Dedifferentiated amniotic fluid mesenchymal stem cell (primary cell): ENCODE measurements around the gene ZNF689.
A peak's percentile ranks its signal among the peaks of the same experiment; 100 is the strongest.
"Not testable (repeated sequence)": the region's sequence is repeated elsewhere in the genome, so short reads cannot be mapped to it uniquely, and the experiment has no call there.

ENCODE experiments used
- DNase-seq: peaks from one replicate; pipeline ENCODE4 v3.0.0-alpha.2; 2016; ENCODE audit errors: extremely low spot score

ZNF689 gene

DNA sequence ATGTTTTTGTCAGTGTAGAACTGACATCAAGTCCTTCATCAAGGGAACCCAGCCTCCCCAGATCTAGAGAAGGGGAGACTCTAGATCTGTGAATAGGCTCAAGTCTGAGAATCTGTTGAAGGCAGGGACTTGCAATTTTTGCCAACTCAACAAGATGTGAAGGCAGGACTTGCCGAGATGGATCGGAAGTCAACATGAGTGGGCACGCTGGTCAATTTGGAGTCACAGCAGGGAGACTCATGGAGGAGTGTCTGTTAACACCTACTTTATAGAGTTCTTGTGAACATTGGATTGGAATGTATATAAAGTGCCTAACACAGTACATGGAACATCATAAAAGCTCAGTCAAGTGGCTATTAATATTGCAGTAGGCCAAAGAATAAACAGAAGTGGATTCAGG is 10.0 kb downstream of the ZNF689 start:
- no peak for DNase-seq

DNA sequence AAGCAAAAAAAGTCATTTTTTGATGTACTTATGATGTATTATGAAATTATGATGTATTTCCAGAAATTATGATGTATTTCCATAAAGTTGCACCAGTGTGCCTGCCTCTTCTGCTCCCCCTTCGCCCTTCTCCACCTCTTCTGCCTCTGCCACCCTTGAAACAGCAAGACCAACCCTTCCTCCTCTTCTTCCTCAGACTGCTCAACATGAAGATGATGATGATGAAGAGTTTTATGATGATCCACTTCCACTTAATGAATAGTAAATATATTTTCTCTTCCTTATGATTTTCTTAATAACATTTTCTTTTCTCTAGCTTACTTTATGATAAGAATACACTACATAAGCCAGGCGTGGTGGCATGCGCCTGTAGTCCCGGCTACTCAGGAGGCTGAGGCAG is 17.3 kb downstream of the ZNF689 start:
- no peak for DNase-seq

DNA sequence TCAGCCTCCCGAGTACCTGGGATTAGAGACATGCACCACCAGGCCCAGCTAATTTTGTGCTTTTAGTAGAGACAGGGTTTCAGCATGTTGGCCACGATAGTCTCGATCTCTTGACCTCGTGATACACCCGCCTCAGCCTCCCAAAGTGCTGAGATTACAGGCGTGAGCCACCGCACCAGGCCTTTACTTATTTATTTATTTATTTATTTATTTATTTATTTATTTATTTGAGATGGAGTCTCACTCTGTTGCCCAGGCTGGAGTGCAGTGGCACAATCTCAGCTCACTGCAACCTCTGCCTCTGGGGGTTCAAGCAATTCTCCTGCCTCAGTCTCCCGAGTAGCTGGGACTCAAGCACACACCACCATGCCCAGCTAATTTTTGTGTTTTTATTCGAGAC is 19.3 kb downstream of the ZNF689 start:
- not testable (repeated sequence) for DNase-seq

DNA sequence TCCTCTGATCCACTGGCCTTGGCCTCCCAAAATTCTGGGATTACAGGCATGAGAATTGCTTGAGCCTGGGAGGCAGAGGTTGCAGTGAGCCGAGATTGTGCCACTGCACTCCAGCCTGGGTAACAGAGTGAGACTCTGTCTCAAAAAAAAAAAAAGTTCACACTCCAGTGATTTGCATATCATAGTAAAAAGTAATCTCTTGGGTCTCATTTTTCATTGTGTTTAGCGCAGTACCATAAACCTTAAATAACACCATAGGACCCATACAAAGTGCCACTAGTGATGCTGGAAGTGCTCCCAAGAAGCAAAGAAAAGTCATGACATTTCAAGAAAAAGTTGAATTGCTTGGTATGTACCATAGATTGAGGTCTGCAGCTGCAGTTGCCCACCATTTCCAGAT is 20.6 kb downstream of the ZNF689 start:
- not testable (repeated sequence) for DNase-seq

DNA sequence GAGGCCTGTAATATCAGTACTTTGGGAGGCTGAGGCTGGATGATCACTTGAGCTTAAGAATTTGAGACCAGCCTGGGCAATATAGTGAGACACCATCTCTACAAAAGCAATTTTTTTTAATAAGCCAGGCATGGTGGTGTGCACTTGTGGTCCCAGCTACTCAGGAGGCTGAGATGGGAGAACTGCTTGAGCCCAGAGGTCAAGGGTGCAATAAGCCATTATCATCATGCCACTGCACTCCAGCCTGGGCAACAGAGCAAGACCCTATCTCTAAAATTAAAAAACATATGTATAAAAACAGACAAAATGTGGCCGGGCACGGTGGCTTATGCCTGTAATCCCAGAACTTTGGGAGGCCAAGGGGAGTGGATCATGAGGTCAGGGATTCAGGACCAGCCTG is 21.5 kb downstream of the ZNF689 start:
- no peak for DNase-seq

DNA sequence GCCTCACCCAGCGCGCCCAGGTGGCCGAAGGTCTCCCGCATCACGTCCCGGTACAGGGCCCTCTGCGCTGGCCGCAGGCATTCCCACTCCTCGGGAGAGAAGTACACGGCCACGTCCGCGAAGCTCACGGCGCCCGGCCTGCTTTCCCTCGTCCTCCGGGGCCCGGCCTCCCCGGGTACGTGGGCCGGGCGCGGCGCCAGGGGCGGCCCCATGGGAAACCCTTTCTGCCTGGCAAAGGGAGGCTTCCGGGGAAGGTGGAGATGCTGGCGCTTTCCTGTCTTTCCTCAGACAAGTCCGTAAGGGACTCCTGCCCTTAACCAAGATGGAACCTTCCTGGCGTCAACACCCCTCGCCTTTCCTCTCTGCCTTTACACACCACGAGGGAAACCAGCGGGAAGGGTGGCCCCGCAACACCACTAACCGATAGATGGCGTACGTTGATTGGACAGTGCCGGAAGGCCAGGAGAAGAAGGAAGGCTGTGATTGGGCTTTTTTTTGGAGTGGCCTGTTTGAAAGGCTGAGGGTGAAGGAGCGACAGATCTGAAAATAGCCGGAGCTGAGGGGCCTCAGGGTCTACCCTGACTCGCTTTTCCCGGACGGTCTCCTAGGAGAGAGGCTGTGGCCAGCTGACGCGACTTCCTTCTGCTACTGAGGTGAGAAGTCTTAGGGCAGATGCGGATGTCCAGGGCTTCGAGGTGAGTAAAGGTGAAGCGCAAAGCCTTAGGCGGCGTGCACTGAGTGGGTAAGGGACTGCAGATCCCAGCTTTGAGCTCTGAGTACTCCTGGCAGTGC is 24.6 kb downstream of the ZNF689 start, which contains the start of gene ZNF785:
Gene ZNF785, minus strand, starts transcription at position 298 of the 792 bp plus-strand sequence. Its CDS starts 86 bp downstream, at position 212.
- peak; percentile 99 for DNase-seq

DNA sequence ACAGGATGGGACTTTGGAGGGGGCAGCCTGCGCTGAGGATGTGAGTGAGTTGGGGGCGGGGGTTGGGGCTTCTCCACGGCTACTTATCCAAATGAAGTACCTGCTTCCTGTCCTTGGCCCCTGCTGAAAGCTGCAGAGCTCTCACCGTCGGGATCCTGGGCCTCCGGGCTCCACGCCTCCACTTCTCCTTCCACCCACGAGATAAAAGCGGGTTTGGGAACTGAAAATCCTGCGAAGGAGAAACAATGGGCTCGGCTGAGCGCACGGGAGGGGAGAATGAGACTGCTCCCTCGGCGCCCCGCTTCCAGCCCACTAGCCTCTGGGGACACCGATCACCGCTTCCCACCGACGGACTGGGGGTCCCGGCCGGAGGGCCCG is 25.2 kb downstream of the ZNF689 start:
- DNase-seq = no peak

DNA sequence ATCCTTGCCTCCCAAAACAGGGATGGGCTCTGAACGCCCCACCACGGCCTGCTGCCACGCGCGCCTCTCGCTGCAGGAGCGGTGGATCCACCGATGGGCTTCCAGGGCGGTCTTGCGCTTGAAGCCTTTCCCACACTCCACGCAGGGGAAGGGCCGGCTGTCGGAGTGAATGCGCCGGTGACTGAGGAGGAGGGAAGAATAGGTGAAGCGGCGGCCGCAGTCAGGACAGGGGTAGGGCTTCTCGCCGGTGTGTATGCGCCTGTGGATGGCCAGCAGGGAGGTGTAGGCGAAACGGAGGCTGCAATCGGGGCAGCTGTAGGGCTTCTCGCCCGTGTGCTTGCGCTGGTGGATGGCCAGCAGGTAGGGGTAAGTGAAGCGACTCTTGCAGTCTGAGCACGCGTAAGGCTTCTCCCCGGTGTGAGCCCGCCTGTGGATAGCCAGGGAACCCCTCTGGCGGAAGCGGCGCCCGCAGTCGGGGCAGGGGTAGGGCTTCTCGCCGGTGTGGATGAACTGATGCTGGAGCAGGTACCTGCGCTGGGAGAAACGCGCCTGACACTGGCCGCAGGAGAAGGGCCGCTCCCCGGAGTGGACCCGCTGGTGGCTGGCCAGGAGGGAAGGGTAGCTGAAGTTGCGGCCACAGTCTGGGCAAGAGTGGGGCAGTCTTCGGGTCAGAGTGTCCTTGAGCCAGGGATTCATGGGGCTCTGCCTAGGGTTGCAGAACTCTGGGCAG is 27.4 kb downstream of the ZNF689 start:
- no peak for DNase-seq

DNA sequence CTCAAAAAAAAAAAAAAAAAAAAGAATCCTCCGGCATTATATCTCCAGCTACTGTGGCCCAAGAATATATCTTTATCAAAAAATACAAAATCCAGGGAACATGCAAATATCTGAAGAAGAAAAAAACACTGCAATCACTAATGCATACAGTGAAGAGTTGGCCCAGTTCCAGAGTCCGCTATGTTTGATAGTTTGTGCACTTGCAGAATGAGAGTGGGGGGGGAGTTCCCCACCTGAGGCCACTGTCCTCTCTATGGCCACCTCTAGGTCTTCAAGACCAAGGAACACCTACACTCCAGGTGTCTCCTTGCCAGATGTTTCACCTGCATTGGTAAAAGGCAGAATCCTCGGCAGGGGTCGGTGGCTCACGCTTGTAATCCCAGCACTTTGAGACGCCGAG is 28.7 kb downstream of the ZNF689 start:
- DNase-seq = no peak

DNA sequence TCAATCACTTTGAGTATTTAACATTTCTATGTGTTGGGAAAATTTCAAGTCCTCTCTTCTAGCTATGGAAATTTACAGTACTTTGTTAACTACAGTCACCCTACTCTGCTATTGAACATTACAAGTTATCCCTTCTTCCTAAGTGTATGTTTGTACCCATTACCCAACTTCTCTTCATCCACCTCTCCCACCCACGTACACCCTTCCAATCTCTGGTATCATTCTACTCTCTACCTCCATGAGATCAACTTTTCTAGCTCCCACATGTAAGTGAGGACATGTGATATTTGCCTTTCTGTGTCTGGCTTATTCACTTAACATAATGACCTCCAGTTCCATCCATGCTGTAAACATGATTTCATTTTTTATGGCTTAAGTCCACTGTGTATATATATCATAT is 35.5 kb downstream of the ZNF689 start:
- no peak for DNase-seq

DNA sequence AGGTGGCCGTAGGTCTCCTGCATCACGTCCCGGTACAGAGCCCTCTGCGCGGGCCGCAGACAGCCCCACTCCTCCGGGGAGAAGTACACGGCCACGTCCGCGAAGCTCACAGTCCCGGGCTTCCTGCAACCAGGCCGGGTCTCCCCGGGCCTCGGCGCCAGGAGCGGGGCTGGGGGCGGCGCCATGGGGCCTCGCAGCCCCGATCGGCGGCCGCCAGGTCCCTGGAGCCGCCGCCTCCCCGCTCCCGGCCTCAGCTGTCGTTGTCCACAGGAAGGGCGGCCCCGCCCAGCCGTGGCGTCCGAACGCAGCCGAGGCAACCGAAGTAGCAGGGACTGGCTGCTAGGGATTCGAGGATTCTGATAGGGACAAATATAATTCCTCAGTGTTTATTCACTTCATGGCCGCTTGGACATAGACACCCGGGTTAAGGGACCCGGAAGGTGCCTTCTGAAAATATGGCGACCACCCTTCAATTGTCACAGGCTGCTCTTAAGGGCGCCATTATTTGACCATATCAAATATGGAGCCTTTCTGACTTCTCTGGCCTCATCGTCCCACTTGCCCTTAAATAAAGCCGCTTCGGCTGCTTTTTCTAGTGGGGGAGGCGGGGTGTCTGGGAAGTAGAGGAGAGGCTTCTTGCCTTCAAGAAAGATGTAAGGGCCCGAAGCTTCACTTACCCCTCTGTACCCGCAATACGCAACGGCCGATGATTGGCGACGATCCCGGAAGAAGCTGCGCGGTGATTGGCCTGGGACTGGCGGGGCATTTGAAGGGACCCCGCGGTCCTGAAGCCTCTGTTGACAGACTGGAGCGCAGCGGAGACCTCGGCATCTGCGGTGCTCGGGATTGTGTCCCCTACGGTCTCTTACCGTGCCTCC is 38.5 kb downstream of the ZNF689 start, which contains the start of gene ZNF688:
Gene ZNF688, minus strand, starts transcription at position 270 of the 878 bp plus-strand sequence. Its CDS starts 85 bp downstream, at position 185.
- peak; percentile 94 for DNase-seq

DNA sequence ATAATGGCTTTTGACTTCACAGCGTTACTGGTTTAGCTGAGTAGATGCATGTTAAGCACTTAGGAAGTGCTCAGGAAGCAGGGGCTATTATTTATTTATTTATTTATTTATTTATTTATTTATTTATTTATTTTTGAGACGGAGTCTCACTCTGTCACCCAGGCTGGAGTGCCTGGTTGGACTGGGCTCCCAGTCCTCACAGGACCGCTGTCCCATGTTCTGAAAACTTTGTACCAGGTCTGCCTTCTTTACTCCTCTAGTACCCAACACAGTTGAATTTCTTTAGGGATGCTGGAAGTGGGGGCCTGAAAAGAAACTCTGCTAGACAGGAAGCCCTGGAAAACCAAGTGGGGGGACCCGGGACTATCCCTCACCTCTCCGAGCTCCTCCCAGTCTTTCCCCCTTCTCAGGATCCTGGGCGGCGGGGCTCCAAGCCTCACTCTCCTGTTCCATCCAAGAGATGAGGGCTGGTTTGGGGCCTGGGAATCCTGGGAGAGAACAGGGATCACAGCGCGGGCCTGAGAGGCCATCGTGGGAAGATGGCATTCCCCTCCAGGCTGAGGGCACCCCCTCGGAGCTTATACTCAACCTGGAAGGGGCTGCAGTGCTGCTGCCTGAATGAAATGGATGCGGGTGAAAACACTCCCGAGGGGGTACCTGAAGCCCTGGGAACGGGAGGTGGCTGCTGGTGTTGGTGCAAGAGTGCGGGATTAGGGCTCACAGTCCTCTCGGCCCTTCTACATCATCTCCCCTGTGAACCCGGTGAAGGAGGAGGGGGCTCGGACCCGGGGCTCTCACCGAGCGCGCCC is 39.3 kb downstream of the ZNF689 start:
- no peak for DNase-seq

DNA sequence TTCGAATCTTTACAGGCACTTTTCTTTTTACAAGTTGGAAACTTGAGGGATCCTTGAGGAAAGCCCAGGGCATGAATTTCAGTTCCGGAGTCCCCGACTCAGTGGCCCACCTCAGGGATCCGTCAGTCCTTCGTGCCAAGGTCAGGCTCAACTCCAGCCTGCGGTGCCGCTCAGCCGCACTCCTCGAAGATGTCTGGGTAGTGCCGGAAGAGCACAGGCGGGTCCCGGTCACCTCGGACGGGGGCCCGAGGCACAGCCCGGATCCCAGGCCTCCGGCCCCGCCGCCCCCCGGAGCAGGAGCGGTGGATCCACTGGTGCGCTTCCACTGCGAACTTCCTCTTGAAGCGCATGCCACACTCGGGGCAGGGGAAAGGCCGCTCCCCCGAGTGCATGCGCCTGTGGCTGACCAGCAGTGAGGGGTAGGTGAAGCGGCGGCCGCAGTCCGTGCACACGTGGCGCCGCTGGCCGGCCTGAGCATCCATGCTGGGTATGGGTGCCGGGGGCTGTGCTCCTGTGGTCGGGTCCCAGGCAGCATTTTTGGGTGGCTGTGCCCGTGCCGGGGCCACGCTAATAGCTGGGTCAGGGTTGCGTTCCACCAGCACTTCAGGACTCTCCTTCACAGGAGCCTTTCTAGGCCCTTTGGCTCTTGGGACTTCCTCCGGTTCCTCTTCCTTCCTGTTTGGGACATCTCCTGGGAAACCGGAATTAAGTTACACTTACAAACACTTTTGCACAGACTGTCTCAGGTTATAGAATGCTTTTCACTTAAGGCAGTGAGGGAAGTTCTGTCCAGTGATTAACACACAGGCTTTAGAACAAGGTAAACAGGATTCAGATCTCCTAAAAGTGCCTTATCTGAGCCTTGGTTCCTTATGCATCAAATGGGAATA is 40.2 kb downstream of the ZNF689 start:
- no peak for DNase-seq

DNA sequence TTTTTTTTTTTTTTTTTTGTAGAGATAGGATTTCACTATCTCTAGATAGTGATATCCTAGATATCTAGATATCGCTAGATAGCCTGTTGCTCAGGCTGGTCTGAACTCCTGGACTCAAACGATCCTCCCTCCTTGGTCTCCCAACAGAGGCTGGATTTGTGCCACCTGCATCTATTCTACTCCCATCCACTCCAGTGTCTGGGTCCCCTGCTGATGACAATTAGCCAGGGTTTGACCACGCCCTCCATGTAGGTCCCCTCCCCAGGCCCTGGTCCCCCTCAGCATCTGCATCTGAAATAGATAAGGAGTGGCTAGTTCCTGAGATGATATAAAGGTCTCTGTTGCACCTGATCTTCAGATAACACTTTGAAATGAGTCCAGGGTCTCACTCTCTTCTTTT is 40.9 kb downstream of the ZNF689 start:
- DNase-seq = no peak

DNA sequence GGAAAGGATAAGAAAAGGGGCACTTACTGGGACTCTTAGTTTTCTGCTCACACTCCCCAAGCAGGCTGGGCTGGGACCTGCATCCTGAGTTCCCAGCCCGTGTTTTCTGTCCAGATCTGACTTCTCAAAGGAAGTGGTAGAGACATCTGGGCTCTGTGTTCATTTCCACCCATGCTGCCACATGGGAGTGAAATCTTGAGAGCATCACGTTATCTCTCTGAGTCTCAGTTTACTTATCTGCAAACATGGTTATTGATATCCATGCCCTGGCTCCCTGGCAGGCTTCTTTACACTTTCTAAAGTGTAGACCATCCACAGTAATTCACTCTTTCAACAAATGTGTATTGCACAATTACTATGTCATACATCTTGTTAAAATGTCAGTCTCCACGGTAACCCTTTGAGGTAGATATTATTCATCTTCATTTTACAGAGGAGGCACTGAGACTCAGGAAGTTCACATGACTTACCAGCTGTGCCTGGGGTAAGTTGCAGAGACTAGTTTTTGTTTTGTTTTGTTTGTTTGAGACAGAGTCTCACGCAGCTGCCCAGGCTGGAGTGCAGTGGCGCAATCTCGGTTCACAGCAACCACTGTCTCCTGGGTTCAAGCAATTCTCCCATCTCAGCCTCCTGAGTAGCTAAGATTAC is 42.1 kb downstream of the ZNF689 start:
- no peak for DNase-seq

DNA sequence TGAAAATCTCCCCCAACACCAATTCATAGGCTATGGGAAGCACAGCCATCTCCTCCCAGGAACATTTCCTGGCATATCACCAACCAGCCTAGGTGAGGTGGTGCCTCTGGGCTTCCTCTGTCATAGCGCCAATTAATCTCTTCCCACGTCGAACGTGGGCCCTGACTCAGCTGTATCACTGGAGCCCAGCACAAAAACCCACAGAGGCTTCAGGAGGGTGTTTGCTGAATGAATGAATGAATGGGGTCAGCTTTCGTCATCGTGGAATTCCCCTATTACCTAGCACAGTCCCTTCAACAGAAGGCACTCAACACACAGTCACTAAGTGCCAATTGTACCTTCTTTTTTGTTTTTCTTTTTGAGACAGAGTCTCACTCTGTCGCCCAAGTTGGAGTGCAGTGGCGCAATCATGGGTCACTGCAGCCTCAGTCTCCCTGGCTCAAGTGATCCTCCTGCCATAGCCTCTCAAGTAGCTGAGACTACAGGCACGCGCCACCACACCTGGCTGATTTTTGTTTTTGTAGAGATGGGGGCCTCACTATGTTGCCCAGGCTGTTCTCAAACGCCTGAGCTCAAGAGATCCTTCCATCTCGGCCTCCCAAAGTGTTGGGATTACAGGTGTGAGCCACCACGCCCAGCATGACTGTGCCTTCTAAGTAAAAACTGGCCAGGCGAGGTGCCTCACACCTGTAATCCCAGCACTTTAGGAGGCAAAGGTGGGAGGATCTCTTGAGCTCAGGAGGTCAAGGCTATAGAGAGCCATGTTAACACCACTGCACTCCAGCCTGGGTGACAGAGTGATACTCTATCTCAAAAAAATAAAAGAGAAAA is 42.8 kb downstream of the ZNF689 start:
- DNase-seq = no peak

DNA sequence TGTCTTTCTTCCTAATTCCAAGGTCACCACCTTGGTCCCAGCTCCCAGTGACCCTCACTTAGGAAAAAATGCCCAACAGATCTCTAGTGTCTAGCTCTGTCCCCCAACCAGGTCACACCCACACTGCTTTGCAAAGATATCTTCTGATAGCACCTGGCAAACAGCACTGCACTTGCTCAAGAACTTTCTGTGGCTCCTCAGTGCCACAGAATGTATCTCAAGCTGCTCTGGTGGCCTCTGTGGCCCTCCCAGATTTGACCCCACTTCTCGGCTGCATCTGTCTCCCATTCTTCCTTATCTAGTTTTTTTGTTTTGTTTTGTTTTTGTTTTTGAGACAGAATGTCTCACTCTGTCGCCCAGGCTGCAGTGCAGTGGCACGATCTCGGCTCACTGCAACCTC is 43.7 kb downstream of the ZNF689 start:
- no peak for DNase-seq

DNA sequence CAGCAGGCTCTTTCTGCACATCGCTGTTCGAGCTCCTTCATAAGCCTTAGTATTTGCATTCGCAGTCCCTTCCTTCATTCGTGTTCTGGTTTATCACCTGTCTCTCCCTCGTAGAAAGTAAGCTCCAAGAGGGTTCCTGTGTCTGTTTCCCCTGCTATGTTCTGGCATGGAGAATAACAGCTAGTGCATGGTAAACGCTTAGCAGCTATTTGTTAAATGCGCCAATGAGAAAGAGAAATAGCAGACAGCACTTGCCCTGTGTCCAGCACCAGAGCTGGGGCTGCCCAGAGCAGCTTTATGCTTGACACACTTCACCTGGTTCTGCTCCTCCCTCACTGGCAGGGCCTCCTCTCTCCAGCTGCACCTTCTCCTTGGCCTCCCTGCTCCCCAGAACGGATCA is 44.2 kb downstream of the ZNF689 start:
- DNase-seq = no peak

DNA sequence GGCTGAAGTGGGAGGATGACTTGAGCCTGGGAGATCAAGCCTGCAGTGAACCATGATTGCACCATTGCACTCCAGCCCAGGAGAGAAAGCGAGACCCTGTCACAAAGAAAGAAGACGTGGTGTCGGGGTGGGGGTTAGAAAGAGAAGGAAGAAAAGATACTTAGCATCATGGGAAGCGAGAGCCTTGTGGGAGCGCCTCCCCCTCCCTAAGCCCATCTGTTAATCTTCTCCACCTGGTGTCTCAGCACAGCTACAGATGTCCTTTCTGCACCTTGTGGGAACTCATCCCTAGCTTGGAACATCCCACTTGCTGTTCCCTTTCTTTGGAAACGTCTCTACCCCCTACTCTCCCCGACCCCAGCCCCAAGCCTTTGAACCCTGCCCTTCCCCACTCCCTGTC is 44.7 kb downstream of the ZNF689 start:
- DNase-seq = no peak
